Astrocyte (in vitro differentiated cells and primary cell): ENCODE results near the gene SERTAD3. TPM values are rescaled to one million over a fixed set of nuclear protein-coding genes. Genes with fewer than 3 reads are reported as not detected.

Experiments
- DNase-seq: peaks from one replicate; pipeline ENCODE4 v3.0.0-alpha.2; 2010; ENCODE audit warnings: low read depth
- FAIRE-seq: peaks from 2 replicates; lab custom pipeline; 2011; peaks lifted over from hg19 to GRCh38; lab: Jason Lieb, UNC
- H2AFZ ChIP-seq: 2 replicates; pipeline ENCODE4 v1.6.0; 2012; ENCODE audit warnings: low read depth, low read length, inconsistent platforms
- H3K27ac ChIP-seq: 2 replicates; pipeline ENCODE4 v1.5.1; 2011; ENCODE audit warnings: low read depth, low read length, inconsistent platforms
- H3K27me3 ChIP-seq: 2 replicates; pipeline ENCODE4 v1.6.0; 2011; ENCODE audit warnings: low read length, inconsistent platforms; ENCODE audit not compliant: insufficient read depth
- H3K36me3 ChIP-seq: 2 replicates; pipeline ENCODE4 v1.5.1; 2011; ENCODE audit warnings: low read length, inconsistent platforms; ENCODE audit not compliant: insufficient read depth
- H3K4me1 ChIP-seq: 2 replicates; pipeline ENCODE4 v1.5.1; 2011; ENCODE audit warnings: low read length, inconsistent platforms; ENCODE audit not compliant: insufficient read depth
- H3K4me2 ChIP-seq: 2 replicates; pipeline ENCODE4 v1.6.0; 2012; ENCODE audit warnings: low read length, inconsistent platforms
- H3K4me3 ChIP-seq: 2 replicates; pipeline ENCODE4 v1.5.1; 2011; ENCODE audit warnings: low read depth, mild to moderate bottlenecking, low read length, inconsistent platforms; ENCODE audit not compliant: insufficient read depth
- H3K79me2 ChIP-seq: 2 replicates; pipeline ENCODE4 v1.6.0; 2012; ENCODE audit warnings: mild to moderate bottlenecking, low read length, inconsistent platforms; ENCODE audit not compliant: insufficient read depth
- H3K9ac ChIP-seq: 2 replicates; pipeline ENCODE4 v1.6.0; 2012; ENCODE audit warnings: mild to moderate bottlenecking, low read length, inconsistent platforms
- H3K9me3 ChIP-seq: 2 replicates; pipeline ENCODE4 v1.5.1; 2012; ENCODE audit warnings: low read depth, mild to moderate bottlenecking, low read length, inconsistent platforms; ENCODE audit not compliant: insufficient read depth
- H4K20me1 ChIP-seq: 2 replicates; pipeline ENCODE4 v1.6.0; 2012; ENCODE audit warnings: low read length, inconsistent platforms; ENCODE audit not compliant: insufficient read depth
- H3K27ac Mint-ChIP-seq: one replicate; pipeline ENCODE4 v1.8.0; 2021; ENCODE audit warnings: mild to moderate bottlenecking, mixed read lengths; ENCODE audit not compliant: unreplicated experiment
- H3K27me3 Mint-ChIP-seq: one replicate; pipeline ENCODE4 v1.8.0; 2021; ENCODE audit warnings: low read depth, mixed read lengths; ENCODE audit not compliant: unreplicated experiment
- H3K36me3 Mint-ChIP-seq: one replicate; pipeline ENCODE4 v1.8.0; 2021; ENCODE audit warnings: low read depth, mixed read lengths; ENCODE audit not compliant: unreplicated experiment
- H3K4me1 Mint-ChIP-seq: one replicate; pipeline ENCODE4 v1.8.0; 2021; ENCODE audit warnings: low read depth, mixed read lengths; ENCODE audit not compliant: unreplicated experiment
- H3K4me3 Mint-ChIP-seq: one replicate; pipeline ENCODE4 v1.8.0; 2021; ENCODE audit warnings: mild to moderate bottlenecking, moderate library complexity, mixed read lengths; ENCODE audit not compliant: unreplicated experiment
- H3K9me3 Mint-ChIP-seq: one replicate; pipeline ENCODE4 v1.8.0; 2021; ENCODE audit warnings: mild to moderate bottlenecking, mixed read lengths; ENCODE audit not compliant: unreplicated experiment
- CTCF ChIP-seq: IDR thresholded peaks from 2 replicates; pipeline ENCODE4 v1.5.1; 2011; ENCODE audit warnings: low read depth, mild to moderate bottlenecking, inconsistent platforms, low read length, moderate library complexity; ENCODE audit not compliant: insufficient read depth
- EZH2 ChIP-seq: IDR thresholded peaks from 2 replicates; pipeline ENCODE4 v1.6.1; 2012; ENCODE audit warnings: mild to moderate bottlenecking, low read length, inconsistent platforms; ENCODE audit not compliant: insufficient read depth
- total RNA-seq: library from RNA; stranded (reverse); gene quantifications from 2 replicates; pipeline ENCODE4 v1.2.1, GENCODE V29; 2021

SERTAD3 gene
- total RNA-seq, 1 donor from 2014 or later: 49.7 TPM

- Histone ChIP-seq H3K4me1 (no peaks in the 10 kb centered on the region), H3K36me3 (no peaks in the 10 kb centered on the region), H3K4me3 (no peak overlapping the region), H3K9me3 (no peaks in the 10 kb centered on the region), H3K9ac (no peak overlapping the region), H3K27ac (no peak overlapping the region), H2AFZ (no peak overlapping the region), H3K79me2 (no peaks in the 10 kb centered on the region), H3K27me3 (no peaks in the 10 kb centered on the region), H4K20me1 (no peaks in the 10 kb centered on the region), H3K4me2 (no peak overlapping the region)
- no peaks in the 10 kb centered on the region for H3K4me1 Mint-ChIP-seq
- no peak for DNase-seq
- no peak overlapping the region for H3K27ac Mint-ChIP-seq
- TF ChIP-seq CTCF (no peak), EZH2 (no peak)
- no peak overlapping the region for H3K4me3 Mint-ChIP-seq
- no peaks in the 10 kb centered on the region for H3K9me3 Mint-ChIP-seq
- no peaks in the 10 kb centered on the region for H3K36me3 Mint-ChIP-seq
- H3K27me3 Mint-ChIP-seq: peaks cover 5% of the 10 kb centered on the region
- FAIRE-seq: no peak
Observed at GRCh38 chr19:40453151-40453735, 9.1 kb upstream of the SERTAD3 start.

- Histone ChIP-seq H3K9ac (no peak overlapping the region), H3K79me2 (no peaks in the 10 kb centered on the region), H3K9me3 (no peaks in the 10 kb centered on the region), H3K36me3 (no peaks in the 10 kb centered on the region), H3K27ac (no peak overlapping the region), H3K4me2 (no peak overlapping the region), H3K27me3 (no peaks in the 10 kb centered on the region), H4K20me1 (no peaks in the 10 kb centered on the region), H3K4me1 (no peaks in the 10 kb centered on the region), H3K4me3 (no peak overlapping the region), H2AFZ (no peak overlapping the region)
- Mint-ChIP-seq H3K36me3 (peaks cover 4% of the 10 kb centered on the region), H3K27me3 (peaks cover 5% of the 10 kb centered on the region), H3K27ac (no peak overlapping the region), H3K4me1 (no peaks in the 10 kb centered on the region), H3K9me3 (no peaks in the 10 kb centered on the region), H3K4me3 (no peak overlapping the region)
- no peak for DNase-seq
- no peak for FAIRE-seq
- TF ChIP-seq CTCF: no peak
- TF ChIP-seq EZH2: no peak
Observed at GRCh38 chr19:40452016-40452415, 7.9 kb upstream of the SERTAD3 start.

- Histone ChIP-seq H3K9me3 (no peaks in the 10 kb centered on the region), H4K20me1 (no peaks in the 10 kb centered on the region), H3K4me2 (no peak overlapping the region), H3K4me1 (peaks cover 6% of the 10 kb centered on the region), H3K79me2 (no peaks in the 10 kb centered on the region), H3K27me3 (no peaks in the 10 kb centered on the region), H3K36me3 (no peaks in the 10 kb centered on the region), H3K4me3 (no peak overlapping the region), H3K27ac (no peak overlapping the region), H2AFZ (no peak overlapping the region), H3K9ac (no peak overlapping the region)
- TF ChIP-seq EZH2: no peak
- no peak for TF ChIP-seq CTCF
- H3K9me3 Mint-ChIP-seq: no peaks in the 10 kb centered on the region
- DNase-seq: no peak
- no peak overlapping the region for H3K27ac Mint-ChIP-seq
- no peak for FAIRE-seq
- H3K4me1 Mint-ChIP-seq: peaks cover 2% of the 10 kb centered on the region
- H3K36me3 Mint-ChIP-seq: peaks cover 4% of the 10 kb centered on the region
- peaks cover 5% of the 10 kb centered on the region for H3K27me3 Mint-ChIP-seq
- H3K4me3 Mint-ChIP-seq: no peak overlapping the region
Observed at GRCh38 chr19:40450664-40451063, 6.5 kb upstream of the SERTAD3 start.
